HG02571 (cell line): ENCODE results near the gene NPEPL1.
"Not testable (repeated sequence)": the region's sequence is repeated elsewhere in the genome, so short reads cannot be mapped to it uniquely, and the experiment has no call there.

Source experiments
- ATAC-seq: cut with Tn5 transposase; IDR thresholded peaks from one replicate; pipeline ENCODE4 v1.9.1; 2021; ENCODE audit warnings: mild to moderate bottlenecking, moderate library complexity; ENCODE audit not compliant: unreplicated experiment

Gene NPEPL1

GRCh38 chr20:58712806-58713731 is 20.5 kb downstream of the NPEPL1 start:
- ATAC-seq: no peak

DNA sequence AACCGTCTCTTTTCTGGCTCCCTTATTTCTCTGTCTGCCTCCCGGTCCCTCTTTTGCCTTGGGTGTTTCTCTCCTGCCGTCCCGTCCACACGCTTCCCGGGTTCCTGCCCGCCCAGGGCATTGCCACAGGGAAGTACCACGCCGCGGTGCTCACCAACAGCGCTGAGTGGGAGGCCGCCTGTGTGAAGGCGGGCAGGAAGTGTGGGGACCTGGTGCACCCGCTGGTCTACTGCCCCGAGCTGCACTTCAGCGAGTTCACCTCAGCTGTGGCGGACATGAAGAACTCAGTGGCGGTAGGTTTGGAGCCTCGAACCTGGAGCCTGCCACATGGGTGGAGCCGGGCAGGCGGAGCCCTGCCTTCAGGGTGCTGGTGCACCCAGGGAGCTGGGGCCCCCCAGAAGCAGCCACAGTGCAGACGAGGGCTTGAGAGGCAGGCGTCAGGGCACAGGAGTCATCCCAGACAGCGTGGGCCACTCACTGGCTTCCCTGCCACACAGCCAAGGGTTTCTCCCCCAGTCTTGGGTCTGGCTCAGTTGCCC is 21.3 kb downstream of the NPEPL1 start:
- ATAC-seq: no peak

- no peak for ATAC-seq
These were observed 21.8 kb downstream of the NPEPL1 start for GRCh38 chr20:58714340-58714922.

DNA sequence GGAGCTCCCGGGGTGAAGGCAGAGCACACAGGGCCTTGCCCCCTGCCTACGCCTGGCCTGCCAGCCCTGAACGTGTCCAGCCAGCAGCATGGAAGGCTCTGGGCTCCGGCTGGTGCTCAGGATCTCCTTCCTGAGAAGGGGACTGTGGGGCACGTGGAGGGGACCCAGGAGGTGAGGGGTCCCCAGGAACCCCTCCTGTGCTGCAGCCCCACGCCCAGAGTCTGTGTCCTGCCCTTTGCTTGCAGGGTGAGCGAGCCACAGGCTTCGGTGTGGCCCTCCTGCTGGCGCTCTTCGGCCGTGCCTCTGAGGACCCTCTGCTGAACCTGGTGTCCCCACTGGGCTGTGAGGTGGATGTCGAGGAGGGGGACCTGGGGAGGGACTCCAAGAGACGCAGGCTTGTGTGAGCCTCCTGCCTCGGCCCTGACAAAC is 22.3 kb downstream of the NPEPL1 start:
- no peak for ATAC-seq

GRCh38 chr20:58715391-58715800 is 22.8 kb downstream of the NPEPL1 start:
- ATAC-seq: no peak

GRCh38 chr20:58715801-58716475 is 23.3 kb downstream of the NPEPL1 start:
- ATAC-seq: no peak

- ATAC-seq: no peak
These were observed 24.1 kb downstream of the NPEPL1 start for GRCh38 chr20:58716476-58717277.

DNA sequence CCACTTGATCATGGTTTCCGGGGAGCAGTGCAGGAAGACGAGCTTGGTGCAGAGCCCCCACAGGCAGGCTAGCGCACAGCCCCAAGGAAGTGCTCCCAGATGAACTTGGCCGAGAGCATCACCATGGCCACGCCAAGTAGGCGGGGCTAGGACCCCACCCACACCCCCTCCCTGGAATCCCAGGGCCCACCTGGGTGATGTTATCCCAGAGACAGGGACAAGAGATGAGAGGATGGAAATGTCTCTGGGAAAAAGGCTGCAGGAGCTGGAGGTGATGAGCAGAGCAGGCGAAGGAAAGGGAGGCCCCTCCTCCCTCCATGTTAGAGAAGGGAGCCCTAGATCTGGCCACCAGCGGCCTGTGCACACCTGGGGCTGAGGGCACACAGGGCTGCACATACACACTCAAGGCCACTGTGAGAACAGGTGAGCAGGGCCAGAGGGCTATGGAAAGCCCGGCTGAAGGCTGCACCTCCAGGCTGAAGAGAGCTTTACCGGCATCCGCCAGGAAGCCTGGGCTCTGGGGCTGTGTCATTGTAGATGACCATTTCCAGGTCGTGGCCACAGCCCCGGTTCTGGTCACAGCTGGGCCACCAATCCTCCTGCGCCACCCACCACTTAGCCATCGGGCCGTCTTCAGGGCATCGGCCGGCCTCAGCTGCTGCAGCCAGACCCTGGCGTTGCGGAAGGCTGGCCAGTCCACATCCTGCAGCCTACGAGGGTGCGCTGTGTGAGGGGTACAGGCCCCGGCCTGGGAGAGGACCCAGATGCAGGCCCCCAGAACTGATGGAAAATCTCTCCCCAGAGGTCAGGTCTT is 24.9 kb downstream of the NPEPL1 start:
- ATAC-seq: no peak

DNA sequence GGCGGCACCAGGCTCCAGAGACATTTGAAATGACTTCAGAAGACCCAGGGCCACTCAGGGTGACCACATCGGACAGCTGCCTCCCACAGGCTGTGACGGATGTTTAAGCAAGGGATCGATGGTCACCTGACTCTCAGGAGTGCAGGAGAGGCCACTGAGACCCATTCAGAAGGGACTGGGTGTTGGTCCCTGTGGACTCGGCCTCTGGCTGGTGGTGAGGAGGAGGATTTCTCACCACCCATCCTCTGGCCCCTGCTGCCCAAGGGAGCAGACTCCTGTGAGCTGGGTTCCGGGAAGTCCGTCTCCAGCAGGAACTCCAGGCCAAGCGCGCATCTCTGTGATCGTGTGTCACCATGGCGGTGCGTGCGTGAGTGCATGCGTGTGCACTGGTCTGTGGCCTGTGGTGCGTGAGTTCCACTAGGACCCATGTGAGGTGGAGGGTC is 25.5 kb downstream of the NPEPL1 start:
- no peak for ATAC-seq

- no peak for ATAC-seq
These were observed 26.1 kb downstream of the NPEPL1 start for GRCh38 chr20:58718729-58719128.

- no peak for ATAC-seq
These were observed 26.7 kb downstream of the NPEPL1 start for GRCh38 chr20:58719258-58719657.

DNA sequence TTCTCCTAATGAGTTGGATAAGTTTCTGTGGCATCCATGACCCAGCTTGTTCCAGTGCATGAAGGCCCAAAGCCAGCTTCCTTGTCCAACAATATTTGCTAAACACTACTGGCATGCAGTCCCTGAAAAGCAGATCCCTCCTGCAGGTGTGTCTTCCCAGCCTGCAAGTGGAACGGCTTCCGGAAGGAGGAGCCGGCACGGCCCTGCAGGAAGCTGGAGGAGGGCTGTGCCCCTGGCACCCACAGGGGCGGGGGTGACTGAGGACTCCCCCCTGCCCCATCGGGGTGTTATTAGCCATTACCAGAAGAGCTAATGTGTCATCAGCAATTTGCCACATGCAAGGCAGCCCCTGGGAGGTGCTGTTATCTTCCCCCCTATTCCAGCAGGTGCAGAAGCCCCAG is 27.4 kb downstream of the NPEPL1 start:
- no peak for ATAC-seq

- ATAC-seq: no peak
These were observed 28.3 kb downstream of the NPEPL1 start for GRCh38 chr20:58720890-58721289.

GRCh38 chr20:58721951-58722778 is 29.6 kb downstream of the NPEPL1 start:
- no peak for ATAC-seq

- ATAC-seq: no peak
These were observed 30.5 kb downstream of the NPEPL1 start for GRCh38 chr20:58722877-58723627.

DNA sequence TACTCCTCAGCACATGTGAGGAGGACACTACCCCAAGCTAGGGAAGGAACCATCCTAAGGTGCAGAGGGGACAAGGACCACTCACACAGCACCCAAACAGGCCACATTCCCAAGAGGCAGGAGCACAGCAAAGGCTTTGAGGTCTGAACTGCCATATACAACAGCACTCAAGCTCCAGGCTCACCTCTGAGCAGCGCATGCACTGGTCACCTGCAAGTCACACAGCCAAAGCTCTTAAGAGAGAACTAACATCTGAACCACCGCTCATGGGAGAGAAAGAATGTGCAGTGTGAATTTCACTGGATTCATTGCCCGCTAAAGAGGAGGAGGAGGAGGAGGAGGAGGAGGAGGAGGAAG is 31.0 kb downstream of the NPEPL1 start:
- ATAC-seq: no peak

- not testable (repeated sequence) for ATAC-seq
These were observed 33.6 kb downstream of the NPEPL1 start for GRCh38 chr20:58726156-58726555.

GRCh38 chr20:58731192-58731591 is 38.6 kb downstream of the NPEPL1 start:
- no peak for ATAC-seq
